Right hindlimb (tissue), 1 donor: ENCODE results near the gene RASA4.
A peak's percentile ranks its signal among the peaks of the same experiment; 100 is the strongest.
"Not testable (repeated sequence)": the region's sequence is repeated elsewhere in the genome, so short reads cannot be mapped to it uniquely, and the experiment has no call there.

Experiments
- DNase-seq: peaks from one replicate; pipeline ENCODE4 v3.0.0-alpha.2; 2018

RASA4 gene

DNA sequence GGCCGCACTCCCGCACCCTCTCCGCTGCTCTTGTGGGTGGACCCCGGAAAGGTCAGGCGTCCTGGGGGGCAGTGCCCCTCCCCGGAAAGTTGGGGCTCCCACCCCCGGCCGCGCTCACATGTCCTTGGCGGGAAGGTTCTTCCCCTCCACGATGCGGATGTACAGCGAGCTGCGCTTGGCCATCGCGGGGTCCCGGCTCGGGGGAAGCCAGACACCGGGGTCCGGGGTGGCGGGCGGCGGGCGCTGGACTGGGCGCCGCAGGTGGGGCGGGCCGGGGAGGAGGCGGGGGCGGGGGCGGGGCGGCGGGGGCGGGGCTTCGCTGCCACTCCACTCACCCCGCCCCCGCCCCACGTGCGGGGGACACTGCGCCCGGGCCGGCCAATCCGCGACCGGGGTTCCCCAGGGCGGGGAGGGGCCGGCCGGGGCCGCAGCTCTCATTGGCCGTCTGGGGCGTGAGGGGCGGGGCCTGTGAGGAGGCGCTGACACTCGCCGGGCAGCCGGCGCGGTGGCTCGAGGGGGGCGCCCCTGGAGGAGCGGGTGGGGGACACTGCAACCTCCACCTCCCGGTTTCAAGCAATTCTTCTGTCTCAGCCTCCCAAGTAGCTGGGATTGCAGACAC is at the start of gene RASA4:
Gene RASA4, minus strand, starts transcription at position 250 of the 619 bp plus-strand sequence. Its CDS starts 67 bp downstream, at position 183.
- peak; percentile 70 for DNase-seq

DNA sequence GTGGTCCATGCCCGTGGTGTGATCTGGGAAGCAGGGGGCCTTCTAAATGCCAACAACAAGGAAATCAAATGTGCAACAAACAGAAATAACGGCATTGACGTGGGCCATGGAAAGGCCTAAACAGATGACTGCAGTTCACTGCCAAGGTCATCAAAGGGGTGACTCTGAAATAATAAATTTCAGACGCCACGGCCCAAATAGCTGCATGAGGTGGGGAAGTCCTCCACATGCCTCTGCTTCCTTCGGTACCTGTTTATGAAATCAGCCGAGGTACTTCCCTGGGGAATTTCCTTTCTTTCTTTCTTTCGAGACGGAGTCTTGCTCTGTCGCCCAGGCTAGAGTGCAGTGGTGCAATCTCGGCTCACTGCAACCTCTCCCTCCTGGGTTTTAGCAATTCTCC is 48.2 kb upstream of the RASA4 start:
- DNase-seq = not testable (repeated sequence)

DNA sequence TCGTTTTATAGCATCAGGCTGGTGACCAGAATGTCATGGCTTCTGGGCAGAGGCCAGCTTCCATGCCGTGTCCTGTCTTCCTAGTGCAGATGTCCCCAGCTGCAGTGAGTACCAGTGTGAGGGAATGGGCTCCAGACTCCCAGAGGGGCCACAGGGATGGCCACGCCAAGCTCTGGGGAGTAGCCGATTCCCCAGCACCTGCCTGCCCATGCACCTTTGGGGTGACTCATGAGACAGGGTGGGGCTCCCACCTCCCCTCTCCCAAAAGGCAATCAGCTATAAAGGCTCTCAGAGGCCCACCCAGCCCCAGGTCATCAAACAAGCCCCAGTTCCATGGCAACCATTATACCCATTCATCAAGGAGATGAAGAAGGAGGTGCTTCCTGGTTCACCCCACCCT is 33.4 kb upstream of the RASA4 start, which contains the start of gene SPDYE2B:
Gene SPDYE2B, plus strand, starts transcription at position 396 of the 400 bp plus-strand sequence. CDS start 2,030 bp downstream, outside the sequence.
- DNase-seq = not testable (repeated sequence)

DNA sequence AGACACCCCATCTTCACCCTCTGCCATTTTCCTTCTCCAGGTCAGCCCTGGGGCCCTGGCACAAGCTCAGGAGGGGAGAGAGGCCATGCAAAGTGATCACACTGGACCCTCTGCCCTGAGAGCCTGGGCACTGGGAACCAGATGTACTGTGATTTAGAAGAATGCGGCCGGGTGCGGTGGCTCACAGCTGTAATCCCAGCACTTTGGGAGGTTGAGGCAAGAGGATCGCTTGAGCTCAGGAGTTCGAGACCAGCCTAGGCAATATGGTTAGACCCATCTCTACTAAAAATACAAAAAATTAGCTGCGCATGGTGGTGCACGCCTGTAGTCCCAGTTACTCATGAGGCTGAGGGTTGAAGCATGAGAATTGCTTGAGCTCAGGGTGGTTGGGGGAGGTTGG is 31.3 kb upstream of the RASA4 start:
- DNase-seq = not testable (repeated sequence)

DNA sequence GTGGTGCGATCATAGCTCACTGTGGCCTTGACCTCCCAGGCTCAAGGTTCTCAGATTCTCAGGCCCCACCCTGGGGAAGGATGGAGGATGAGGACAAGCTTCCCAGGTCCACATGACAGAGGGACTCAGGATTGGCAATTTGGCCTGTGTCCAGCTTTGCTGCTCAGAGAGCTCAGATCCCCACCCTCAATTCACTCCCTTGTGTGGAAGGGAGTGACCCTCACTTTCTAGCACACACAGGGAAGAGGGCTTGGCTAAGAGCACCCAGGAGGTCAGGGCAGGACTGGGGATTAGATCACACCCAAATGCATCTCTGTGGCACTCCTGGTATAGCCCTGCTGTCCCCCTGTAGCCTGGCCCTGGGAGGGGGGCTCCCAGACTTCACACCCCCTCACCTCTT is 26.8 kb upstream of the RASA4 start:
- not testable (repeated sequence) for DNase-seq

DNA sequence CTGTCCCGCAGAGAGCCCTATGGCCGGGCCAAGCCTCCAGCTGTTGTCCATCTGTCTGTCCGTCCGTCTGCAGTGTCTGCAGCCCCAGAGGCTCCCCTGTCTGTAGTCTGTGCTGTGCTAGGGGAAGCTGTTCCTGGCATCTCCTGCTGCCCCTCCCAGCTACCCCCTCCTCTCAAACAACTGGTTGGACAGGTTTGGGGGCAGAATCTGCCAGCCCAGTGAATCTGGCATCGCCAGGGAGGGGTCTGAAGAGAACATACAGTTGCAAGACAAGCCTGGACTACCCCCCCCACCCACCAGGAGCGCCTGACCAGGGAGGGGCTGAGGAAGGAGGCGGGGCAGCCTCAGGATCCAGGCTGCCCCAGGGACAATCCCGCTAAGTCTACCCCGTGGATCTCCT is 26.1 kb upstream of the RASA4 start, which contains the start of gene UPK3BL1:
Gene UPK3BL1, minus strand, starts transcription at position 101 of the 400 bp plus-strand sequence. Its CDS starts 50 bp downstream, at position 51.
- DNase-seq = not testable (repeated sequence)

DNA sequence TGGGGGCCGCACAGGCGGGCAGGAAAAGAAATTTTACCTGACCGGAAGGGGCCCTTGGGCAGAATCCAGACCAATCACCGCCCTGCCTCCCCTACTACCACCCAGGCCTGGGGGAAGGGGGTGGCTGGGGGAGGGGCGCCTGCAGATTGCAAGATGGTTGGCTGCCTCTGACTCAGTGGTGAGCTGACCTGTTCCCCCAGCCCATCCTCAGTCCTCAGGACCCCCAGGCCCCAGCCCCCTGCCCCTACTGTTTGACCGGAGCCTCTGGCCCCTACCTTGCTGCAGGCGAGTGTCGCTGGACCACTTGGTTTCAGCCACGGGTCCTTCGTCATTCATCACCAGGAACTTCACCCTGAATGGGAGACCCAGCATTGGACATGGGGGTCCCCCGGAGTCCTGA is 22.3 kb upstream of the RASA4 start:
- peak; percentile 11 for DNase-seq

DNA sequence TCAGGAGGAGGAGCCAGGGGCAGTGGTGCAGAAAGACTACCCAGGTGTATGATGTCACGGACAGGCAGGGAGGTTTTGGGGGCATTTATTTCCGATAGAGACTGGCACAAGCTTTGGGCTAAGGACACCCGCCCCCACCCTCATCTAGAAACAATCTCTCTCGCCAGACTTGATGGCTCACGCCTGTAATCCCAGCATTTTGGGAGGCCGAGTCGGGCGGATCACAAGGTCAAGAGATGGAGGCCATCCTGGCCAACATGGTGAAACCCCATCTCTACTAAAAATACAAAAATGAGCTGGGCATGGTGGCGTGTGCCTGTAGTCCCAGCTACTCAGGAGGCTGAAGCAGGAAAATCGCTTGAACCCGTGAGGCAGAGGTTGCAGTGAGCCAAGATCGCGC is 20.4 kb upstream of the RASA4 start:
- DNase-seq = not testable (repeated sequence)

DNA sequence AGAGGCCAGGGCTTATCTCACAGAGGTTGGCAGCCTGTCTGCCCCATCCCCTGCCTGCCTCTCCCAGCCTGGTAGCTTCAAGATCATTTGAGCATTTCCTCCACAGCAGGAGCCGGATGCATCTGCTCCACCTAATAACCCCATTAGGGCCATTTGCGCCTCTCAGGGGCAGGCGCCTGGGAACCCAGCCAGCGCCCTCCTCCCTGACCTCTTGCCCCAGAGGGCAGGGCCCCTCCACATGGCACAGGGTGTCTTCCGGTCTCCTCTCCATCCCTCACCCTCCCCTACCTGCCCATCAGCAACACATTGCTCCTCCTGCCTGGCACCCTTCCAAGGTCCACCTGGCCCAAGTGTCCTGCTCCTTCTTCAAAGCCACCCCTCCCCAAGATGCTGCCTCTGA is 18.8 kb upstream of the RASA4 start:
- not testable (repeated sequence) for DNase-seq

DNA sequence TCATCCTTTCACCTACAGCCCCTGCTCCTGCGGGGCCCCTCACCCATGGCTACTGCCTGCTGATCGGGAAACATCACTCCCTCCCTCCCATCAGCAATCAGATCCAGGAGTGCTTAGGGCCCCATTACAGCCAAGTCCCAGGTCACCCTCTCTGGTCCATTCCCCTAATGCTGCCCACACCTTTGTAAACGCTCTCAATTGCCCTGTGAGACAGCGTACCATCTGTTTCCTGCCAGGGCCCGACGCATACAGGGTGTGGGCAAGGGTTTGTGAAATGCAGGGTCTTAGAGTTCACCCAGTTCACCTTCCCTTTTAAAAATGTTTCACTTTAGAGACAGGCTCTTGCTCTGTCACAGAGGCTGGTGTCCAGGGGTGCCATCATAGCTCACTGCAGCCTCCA is 17.7 kb upstream of the RASA4 start:
- not testable (repeated sequence) for DNase-seq

DNA sequence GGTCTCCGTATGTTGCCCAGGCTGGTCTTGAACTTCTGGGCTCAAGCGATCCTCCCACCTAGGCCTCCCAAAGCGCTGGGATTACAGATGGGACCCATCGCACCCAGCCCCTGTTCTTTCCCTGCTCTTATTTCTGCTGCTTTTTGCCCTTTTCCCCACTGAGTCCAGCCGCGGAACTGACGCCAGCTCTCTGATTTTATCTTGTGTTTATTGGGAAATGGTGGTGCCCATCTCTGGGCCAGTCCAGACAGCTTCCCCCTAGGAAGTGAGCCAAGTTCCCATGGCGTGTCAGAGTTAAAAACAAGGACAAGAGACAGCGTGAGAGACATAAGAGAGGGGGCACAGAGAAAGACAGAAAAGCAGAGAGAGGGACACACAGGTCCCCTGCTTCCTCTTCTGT is 14.1 kb upstream of the RASA4 start:
- not testable (repeated sequence) for DNase-seq

DNA sequence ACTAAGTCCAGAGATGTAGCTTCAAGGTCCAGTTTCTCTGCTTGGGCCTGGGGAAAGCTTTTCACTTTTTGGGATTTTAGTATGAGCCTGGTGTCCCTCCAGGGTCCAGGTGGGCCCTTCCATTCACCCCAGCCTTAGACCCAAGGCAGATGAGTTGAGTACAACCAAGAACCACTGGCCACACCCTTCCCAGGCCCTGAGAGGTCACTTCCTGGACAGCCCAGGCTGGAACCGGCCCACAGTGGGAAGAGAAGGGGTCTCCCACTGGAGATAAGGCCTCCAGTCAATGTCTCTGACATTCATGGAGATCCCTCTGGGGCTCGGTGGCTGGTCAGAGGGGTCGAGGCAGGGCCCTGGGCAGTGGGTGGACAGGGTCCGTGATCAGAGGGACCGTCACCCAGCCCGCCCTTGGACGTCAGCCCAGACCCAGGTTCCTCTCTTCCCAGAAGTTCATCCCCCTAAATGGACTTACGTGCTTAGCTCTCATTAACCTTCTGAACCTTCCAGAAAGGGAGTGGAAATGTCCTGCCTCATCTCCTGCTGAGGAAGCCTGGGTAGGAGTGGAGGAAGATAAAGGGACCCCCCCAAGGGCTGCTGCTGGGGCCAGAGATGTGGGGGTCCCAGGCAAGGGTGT is 10.8 kb upstream of the RASA4 start:
- not testable (repeated sequence) for DNase-seq

DNA sequence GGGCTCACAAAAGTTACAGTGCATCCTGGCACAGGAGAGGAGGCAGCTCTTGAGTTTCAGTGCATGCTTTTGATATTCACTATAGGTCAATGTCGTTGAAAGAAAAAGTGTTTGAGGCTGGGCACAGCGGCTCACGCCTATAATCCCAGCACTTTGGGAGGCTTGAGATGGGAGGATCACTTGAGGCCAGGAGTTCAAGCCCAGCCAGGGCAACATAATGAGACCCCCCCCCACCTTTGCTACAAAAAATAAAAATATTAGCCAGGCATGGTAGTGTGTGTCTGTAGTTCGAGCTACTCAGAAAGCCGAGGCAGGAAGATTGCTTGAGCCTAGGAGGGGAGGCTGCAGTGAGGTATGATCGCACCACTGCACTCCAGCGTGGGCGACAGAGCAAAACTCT is 1.6 kb upstream of the RASA4 start:
- DNase-seq = not testable (repeated sequence)

DNA sequence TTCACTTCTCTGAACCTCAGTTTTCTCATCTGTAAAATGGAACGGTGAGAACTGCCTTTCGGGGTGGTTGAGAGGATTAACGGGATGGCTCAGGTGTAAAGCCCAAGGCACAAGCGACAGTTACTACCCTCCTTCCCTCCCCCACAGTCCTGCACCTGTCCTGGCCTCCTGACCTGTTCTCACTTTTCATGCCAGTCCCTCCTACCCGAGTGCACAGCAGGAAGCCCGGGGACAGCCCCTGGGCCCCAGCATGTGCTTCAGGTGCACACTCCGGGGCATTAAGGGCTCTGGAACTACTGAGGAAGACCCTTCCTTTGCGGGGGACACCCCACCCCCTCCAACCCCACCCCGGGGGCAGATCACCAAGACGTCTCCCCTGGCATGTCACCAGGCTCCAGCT is 626 bp downstream of the RASA4 start:
- DNase-seq = not testable (repeated sequence)

DNA sequence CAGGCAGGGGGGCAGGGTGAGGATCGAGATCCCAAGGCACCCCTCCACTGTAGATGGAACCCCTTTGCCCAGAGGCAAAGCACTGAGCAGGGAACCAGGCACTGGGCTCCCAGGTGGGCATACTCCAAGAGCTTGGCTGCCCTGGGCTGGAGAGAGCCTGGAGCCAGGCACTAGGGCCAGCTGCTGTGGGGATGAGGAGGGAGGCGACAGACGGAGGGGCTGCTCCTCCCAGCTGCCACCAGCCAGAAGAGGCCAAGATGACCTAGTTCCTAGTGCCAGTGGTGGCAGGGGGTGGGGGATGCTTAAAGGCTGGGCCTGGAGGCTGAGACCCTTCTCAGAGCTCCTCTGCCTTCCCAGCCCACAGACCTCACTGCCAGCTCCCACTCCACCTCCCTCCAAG is 1.7 kb downstream of the RASA4 start:
- not testable (repeated sequence) for DNase-seq

DNA sequence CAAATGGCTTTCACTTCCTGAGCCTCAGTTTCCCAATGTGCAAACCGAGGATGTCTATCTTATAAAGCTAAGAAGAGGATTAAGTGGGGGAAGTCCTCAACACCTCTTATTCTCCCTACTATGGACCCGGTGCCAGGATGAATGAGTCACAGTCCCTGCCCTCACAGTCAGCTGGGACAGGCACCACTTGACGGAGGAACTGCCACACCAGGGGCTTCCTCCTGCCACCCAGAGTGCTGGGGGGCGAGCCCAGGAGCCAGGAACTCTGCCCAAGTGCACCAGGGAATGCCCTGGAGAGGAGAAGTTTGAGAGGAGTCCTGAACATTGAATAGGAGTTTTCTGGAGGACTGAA is 2.2 kb downstream of the RASA4 start:
- not testable (repeated sequence) for DNase-seq

DNA sequence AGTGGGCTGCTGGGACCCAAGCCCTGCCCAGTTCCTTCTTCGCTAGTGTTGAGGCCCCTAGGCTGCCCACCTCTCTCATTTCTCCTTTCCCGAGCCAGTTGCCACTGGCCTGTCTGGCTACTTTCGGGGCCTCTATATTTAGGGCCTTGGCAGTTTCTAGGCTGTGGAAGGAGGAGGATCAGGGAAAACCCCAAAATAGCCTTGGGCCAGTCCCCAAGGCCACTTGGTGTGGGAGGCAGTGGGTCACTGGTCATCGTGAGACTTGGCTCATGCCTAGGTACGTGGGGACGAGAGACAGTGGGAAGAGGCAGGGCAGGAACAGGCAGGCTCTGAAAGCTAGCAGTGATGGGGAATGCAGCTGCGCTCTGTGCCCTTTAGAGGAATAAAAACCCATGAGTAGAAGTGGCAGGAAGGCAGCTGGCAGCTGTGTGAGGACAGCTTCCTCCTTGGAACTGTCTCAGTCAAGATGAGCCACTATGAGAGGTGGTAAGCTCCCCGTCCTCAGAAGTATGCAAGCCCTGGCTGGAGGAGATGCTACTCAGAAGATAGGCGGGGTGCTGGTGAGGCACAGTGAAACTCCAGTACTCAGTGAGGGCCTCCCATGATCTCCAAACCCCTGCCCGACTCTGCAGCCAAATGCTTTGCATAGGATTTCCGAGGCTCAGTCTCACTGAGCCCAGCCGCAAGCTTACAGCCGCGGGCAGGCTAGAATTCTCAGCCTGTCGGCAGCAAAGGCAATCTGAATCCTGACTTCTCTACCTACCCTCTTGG is 2.8 kb downstream of the RASA4 start:
- not testable (repeated sequence) for DNase-seq

DNA sequence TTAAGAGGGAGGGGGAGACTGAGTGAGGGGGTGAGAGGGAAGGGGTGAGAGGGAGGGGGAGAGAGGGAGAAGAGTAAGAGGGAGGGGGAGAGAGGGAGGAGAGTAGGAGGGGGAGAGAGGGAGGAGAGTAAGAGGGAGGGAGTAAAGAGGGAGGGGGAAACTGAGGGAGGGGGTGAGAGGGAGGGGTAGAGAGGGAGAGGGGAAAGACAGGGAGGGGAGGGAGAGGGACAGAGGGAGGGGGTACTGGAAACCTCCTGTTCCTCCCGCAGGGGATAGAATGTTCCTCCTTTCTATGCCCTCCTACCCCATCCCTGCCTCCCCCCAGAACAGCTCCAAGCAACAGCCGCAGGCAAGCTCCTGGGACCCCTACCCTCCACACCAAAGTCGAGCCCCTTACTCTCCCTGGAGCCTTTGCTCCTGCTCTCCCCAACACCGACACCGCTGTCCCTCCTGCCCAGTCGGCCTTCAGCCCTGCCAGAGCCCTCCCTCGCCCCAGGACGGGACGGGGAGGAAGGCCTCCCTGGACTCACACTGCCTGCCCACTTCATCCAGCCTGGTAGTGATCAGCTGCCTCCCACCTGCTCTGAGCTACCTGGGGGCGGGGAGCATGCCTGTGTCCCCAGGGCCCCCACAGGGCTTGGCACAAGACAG is 4.8 kb downstream of the RASA4 start:
- peak; percentile 63 for DNase-seq

DNA sequence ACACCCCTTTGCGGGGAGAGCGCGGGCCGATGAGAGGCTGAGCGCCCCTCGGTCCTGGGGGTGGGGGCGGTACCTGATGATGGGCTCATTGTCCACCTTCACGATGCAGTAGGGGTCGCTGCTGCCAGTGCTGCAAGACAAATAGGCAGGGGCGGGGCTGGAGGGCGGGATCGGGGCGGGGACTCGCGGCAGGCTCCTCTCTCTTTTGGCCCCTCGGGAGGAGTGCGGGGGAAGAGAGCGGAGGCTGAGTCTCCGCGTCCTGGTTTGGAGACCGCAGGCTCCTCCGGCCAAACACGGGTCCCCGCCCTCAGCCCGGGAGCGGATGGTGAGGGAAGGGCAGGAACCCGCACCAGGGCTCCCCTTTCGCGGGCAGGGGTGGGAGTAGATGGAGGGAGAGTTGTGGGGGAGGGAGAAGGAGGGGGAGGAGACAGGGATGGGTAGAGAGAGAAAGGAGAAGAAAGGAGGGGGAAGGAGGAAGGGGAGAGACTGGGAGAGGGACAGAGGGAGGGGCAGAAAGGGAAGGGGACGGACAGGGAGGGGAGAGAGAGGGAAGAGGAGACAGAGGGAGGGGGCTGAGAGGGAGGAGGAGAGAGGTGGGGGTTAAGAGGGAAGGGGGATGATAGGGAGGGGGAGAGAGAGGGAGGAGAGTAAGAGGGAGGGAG is 5.4 kb downstream of the RASA4 start:
- DNase-seq = not testable (repeated sequence)

DNA sequence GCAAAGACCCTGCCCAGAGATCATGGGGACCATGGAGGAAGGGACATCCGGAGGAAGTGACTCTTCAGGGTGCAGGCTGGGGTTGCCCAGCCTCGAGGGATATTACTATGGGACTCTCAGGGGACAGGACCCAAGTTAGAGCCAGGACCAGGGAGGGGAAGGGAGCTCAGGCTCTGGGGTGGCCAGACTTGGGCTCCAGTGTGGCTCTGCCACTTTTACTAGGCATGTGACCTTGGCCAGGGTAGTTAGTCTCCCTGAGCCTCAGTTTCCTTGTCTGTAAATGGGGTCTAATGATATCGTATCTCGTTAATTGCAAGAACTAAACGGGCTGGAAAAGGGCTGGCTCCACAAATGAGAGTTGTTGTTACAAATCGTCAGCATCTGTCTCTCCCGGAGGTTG is 6.1 kb downstream of the RASA4 start:
- not testable (repeated sequence) for DNase-seq

DNA sequence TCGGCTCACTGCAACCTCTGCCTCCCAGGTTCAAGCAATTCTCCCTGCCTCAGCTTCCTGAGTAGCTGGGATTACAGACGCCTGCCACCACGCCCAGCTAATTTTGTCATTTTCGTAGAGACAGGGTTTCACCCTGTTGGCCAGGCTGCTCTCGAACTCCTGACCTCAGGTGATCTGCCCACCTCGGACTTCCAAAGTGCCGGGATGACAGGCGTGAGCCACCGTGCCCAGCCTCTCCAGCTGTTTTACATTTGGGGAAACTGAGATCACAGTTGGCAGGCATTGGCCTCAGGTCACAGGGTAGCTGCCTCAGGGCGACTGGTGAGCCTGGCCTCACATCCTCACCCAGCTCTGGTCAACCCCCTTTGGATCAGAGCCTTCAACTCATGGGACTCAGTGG is 6.8 kb downstream of the RASA4 start:
- not testable (repeated sequence) for DNase-seq

DNA sequence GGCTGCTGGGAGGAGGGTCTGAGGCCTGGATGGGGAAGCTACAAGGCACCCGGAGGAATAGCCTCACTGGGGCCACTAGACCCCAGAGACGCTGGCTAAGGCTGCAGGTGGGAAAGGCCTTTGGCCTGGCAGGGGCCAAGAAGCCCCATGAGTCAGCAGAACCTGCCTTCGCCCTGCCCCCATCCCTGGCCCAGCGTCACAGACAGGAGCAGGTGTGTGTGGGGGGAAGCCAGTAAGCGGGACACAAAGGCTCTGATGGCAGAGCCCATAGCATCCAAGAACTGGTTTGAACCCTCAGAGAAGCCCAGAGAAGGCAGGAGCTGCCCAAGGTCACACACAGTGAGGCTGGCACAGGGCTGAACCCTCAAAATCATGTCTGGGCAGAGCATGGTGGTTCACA is 9.7 kb downstream of the RASA4 start:
- not testable (repeated sequence) for DNase-seq
